MCF 10A (cell line): ENCODE measurements around the gene KRT4. TPM values are rescaled to one million over a fixed set of nuclear protein-coding genes. Genes with fewer than 3 reads are reported as not detected.

Experiments
- BruUV-seq: library from RNA; stranded (reverse); fragments of 400-500 nt; replicated peaks from 2 replicates; lab custom pipeline; 2021; lab: Mats Ljungman, UMichigan
- CTCF ChIA-PET: fragments of 300-600 bp; sonication (Branson Sonifier 250); formaldehyde crosslinking; extraction: SDS; loops from one replicate; lab custom pipeline; 2021; ENCODE audit warnings: antibody characterized with exemption, inconsistent platforms; lab: Yijun Ruan, JAX
- POLR2A ChIA-PET: fragments of 300-600, 350-650 bp; sonication (Branson Sonifier 250); formaldehyde crosslinking; extraction: SDS; loops from one replicate; lab custom pipeline; 2020; ENCODE audit warnings: antibody characterized with exemption, inconsistent platforms; lab: Yijun Ruan, JAX
- DNase-seq: peaks from one replicate; pipeline ENCODE4 v3.0.0-alpha.2; 2018; ENCODE audit not compliant: unreplicated experiment
- H3K27ac Mint-ChIP-seq: one replicate; pipeline ENCODE4 v1.8.0; 2022; ENCODE audit warnings: mild to moderate bottlenecking, low read depth, mixed read lengths; ENCODE audit not compliant: unreplicated experiment
- H3K27me3 Mint-ChIP-seq: one replicate; pipeline ENCODE4 v1.8.0; 2022; ENCODE audit warnings: mixed read lengths; ENCODE audit not compliant: insufficient read depth, unreplicated experiment
- H3K36me3 Mint-ChIP-seq: one replicate; pipeline ENCODE4 v1.8.0; 2022; ENCODE audit warnings: mild to moderate bottlenecking, moderate library complexity, mixed read lengths; ENCODE audit not compliant: insufficient read depth, unreplicated experiment
- H3K4me1 Mint-ChIP-seq: one replicate; pipeline ENCODE4 v1.8.0; 2022; ENCODE audit warnings: mixed read lengths; ENCODE audit not compliant: insufficient read depth, unreplicated experiment
- H3K4me3 Mint-ChIP-seq: one replicate; pipeline ENCODE4 v1.8.0; 2022; ENCODE audit warnings: mild to moderate bottlenecking, moderate library complexity, mixed read lengths; ENCODE audit not compliant: unreplicated experiment
- H3K9me3 Mint-ChIP-seq: one replicate; pipeline ENCODE4 v1.8.0; 2022; ENCODE audit warnings: mixed read lengths; ENCODE audit not compliant: unreplicated experiment
- CTCF ChIP-seq: fragments of 200-600 bp; IDR thresholded peaks from one replicate; pipeline ENCODE4 v1.8.0; 2022; ENCODE audit warnings: antibody characterized with exemption, mild to moderate bottlenecking; ENCODE audit not compliant: unreplicated experiment
- intact Hi-C: fragments of 100-400 bp; cut with micrococcal nuclease; formaldehyde crosslinking; loops from 2 replicates; pipeline ENCODE4 v1.14.1; 2022
- total RNA-seq: library from RNA; stranded (reverse); gene quantifications from 2 replicates; pipeline ENCODE4 v1.2.3, GENCODE V29; 2022

KRT4 gene
- total RNA-seq, 1 experiment from 2014 or later = not detected

- H3K4me3 Mint-ChIP-seq = no peak overlapping the region
- BruUV-seq = no TSS peak
- TF ChIP-seq CTCF = no peak
- H3K27ac Mint-ChIP-seq = no peak overlapping the region
- ChIA-PET POLR2A (interaction anchor here (0.7 to 1.1 kb wide), 2 partner anchors 12 to 485 kb away, joined by 3 read pairs; no protein-coding TSS in a partner anchor), CTCF (interaction anchor here (0.8 to 1.3 kb wide), 2 partner anchors 17 to 52 kb away, joined by 3 to 4 read pairs; no protein-coding TSS in a partner anchor)
- H3K4me1 Mint-ChIP-seq = no peaks in the 10 kb centered on the region
- DNase-seq = no peak
- peaks cover 47% of the 10 kb centered on the region for H3K27me3 Mint-ChIP-seq
- H3K9me3 Mint-ChIP-seq = no peaks in the 10 kb centered on the region
- H3K36me3 Mint-ChIP-seq = no peaks in the 10 kb centered on the region
- intact Hi-C loops = no loop called here
Observed at GRCh38 chr12:52807544-52808470, 6.1 kb downstream of the KRT4 start.

- POLR2A ChIA-PET = interaction anchor here (1.1 kb wide), 1 partner anchor 13 kb away, joined by 3 read pairs; no protein-coding TSS in a partner anchor
- H3K27me3 Mint-ChIP-seq = peaks cover 51% of the 10 kb centered on the region
Observed at GRCh38 chr12:52806821-52807543, 6.9 kb downstream of the KRT4 start.

GRCh38 chr12:52806169-52806811, 7.6 kb downstream of the KRT4 start:
- DNase-seq = no peak
- intact Hi-C loops = no loop called here
- TF ChIP-seq CTCF = no peak
- H3K27me3 Mint-ChIP-seq = peaks cover 51% of the 10 kb centered on the region
- CTCF ChIA-PET = interaction anchor here (0.6 kb wide), 1 partner anchor 17 kb away, joined by 3 read pairs; no protein-coding TSS in a partner anchor
- H3K4me1 Mint-ChIP-seq = no peaks in the 10 kb centered on the region
- no TSS peak for BruUV-seq
- no peaks in the 10 kb centered on the region for H3K9me3 Mint-ChIP-seq
- POLR2A ChIA-PET = no interaction called here
- no peaks in the 10 kb centered on the region for H3K36me3 Mint-ChIP-seq
- no peak overlapping the region for H3K4me3 Mint-ChIP-seq
- H3K27ac Mint-ChIP-seq = no peak overlapping the region

More at GRCh38 chr12:52806821-52807543, 6.9 kb downstream of the KRT4 start:
- no peaks in the 10 kb centered on the region for H3K9me3 Mint-ChIP-seq
- H3K4me3 Mint-ChIP-seq = no peak overlapping the region
- no peak overlapping the region for H3K27ac Mint-ChIP-seq
- CTCF ChIA-PET = interaction anchor here (0.6 kb wide), 1 partner anchor 20 kb away, joined by 4 read pairs; no protein-coding TSS in a partner anchor
- H3K4me1 Mint-ChIP-seq = no peaks in the 10 kb centered on the region
- H3K36me3 Mint-ChIP-seq = no peaks in the 10 kb centered on the region
- intact Hi-C loops = no loop called here
- no TSS peak for BruUV-seq
- DNase-seq = no peak
- TF ChIP-seq CTCF = no peak
